Transverse colon (tissue), 4 donors: ENCODE measurements around the gene HS3ST2. TPM values are rescaled to one million over a fixed set of nuclear protein-coding genes. Genes with fewer than 3 reads are reported as not detected.

Source experiments
- DNase-seq: peaks from one replicate; pipeline ENCODE4 v3.0.0-alpha.2; 2019
- H3K27ac ChIP-seq, 4 donors: fragments of 200-600 bp; sonication (generic); 2 replicates each; pipeline ENCODE4 v1.5.1; 2016 to 2018; ENCODE audit warnings: inconsistent platforms in 4 of 4
- H3K27me3 ChIP-seq: fragments of 200-600 bp; sonication (generic); 2 replicates; pipeline ENCODE4 v1.5.1; 2017; ENCODE audit warnings: inconsistent platforms
- H3K36me3 ChIP-seq, 4 donors: fragments of 200-600 bp; sonication (generic); 2 replicates each; pipeline ENCODE4 v1.5.1; 2017 to 2019; ENCODE audit warnings: inconsistent platforms in 4 of 4
- H3K4me1 ChIP-seq, 4 donors: fragments of 200-600 bp; sonication (generic); 2 replicates each; pipeline ENCODE4 v1.5.1; 2017 to 2020; ENCODE audit warnings: inconsistent platforms in 4 of 4
- H3K4me3 ChIP-seq, 4 donors: fragments of 200-600 bp; sonication (generic); 1 replicate in 1 of 4; 2 replicates in 3 of 4; pipeline versions ENCODE4 v1.5.1 to v1.6.1; 2017 to 2019; ENCODE audit warnings: inconsistent platforms in 4 of 4
- H3K9me3 ChIP-seq, 2 donors: fragments of 200-600 bp; sonication (generic); 2 replicates each; pipeline ENCODE4 v1.5.1; 2017 to 2019; ENCODE audit warnings: inconsistent platforms in 2 of 2
- EP300 ChIP-seq: sonication (generic); formaldehyde crosslinking; IDR thresholded peaks from one replicate; pipeline ENCODE4 v1.6.1; 2017; ENCODE audit warnings: antibody characterized with exemption, low read depth
- POLR2A ChIP-seq: fragments of 450-650 bp; IDR thresholded peaks from one replicate; pipeline ENCODE4 v1.6.1; 2016; ENCODE audit warnings: antibody characterized with exemption, mild to moderate bottlenecking, moderate library complexity
- POLR2AphosphoS5 ChIP-seq, 3 donors: sonication (generic); formaldehyde crosslinking; IDR thresholded peaks; one replicate each; pipeline ENCODE4 v1.6.1; 2016; ENCODE audit warnings: antibody characterized with exemption in 3 of 3
- WGBS, 2 donors: methylation state at CpG; one replicate each; pipeline ENCODE4 v1.1.5; 2018; ENCODE audit warnings: low coverage in 1 of 2; 5-methylcytosine and 5-hydroxymethylcytosine counted together
- in situ Hi-C, 4 donors: fragments of 200-750 bp; cut with MboI; loops; one replicate each; pipeline versions ENCODE4 v1.15.0 to v1.15.1; 2017; ENCODE audit warnings: low sequenced_read_pairs in 3 of 4, low pct_ligation_motif_present in 1 of 4, low pct_unique_long_range_greater_than_20kb in 1 of 4
- intact Hi-C: fragments of 100-400 bp; cut with DNase I; formaldehyde crosslinking; loops from one replicate; pipeline ENCODE4 v1.15.1; 2023; ENCODE audit warnings: low total_unique reads
- total RNA-seq, 4 donors: library from RNA; depleted of rRNA; stranded (reverse); fragments of >200 nt; gene quantifications; one replicate each; pipeline ENCODE4 v1.1.0, GENCODE V29; 2016
- TF ChIP-seq, protein P1 (sequence below), 5 experiments: fragments of 200-600 bp in 3 of 5; fragments of 450-650 bp in 2 of 5; sonication (generic) in 3 of 5; IDR thresholded peaks; 1 replicate in 2 of 5; 2 replicates in 3 of 5; pipeline ENCODE4 v1.5.1; 2016 to 2017; ENCODE audit warnings: antibody characterized with exemption in 5 of 5, inconsistent platforms in 3 of 5, mild to moderate bottlenecking in 2 of 5, moderate library complexity in 1 of 5

Gene HS3ST2
- total RNA-seq, 4 donors from 2014 or later = 0.32 to 4.5 (median 2.2) TPM

DNA sequence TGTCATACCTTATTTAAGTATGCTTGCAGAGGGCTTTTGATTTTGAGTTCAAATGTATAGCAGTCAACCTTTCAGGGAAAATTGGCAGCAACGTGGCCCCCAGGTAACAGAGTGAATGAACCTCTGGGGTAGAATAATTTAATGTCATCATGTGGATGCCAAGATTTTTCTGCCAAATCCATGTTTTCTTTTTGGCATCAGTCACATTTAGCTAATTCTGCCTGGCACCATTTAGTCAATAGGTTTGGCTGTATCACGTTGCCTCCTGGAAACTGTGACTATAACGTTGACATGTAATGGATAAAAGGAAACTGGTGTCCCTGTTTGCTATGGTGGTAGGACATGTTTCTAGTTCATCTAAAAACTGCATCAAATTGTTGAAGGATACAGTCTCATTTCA, 115.5 kb downstream of the HS3ST2 start:
- in situ Hi-C loops (no loop called here), intact Hi-C loops (no loop called here)

DNA sequence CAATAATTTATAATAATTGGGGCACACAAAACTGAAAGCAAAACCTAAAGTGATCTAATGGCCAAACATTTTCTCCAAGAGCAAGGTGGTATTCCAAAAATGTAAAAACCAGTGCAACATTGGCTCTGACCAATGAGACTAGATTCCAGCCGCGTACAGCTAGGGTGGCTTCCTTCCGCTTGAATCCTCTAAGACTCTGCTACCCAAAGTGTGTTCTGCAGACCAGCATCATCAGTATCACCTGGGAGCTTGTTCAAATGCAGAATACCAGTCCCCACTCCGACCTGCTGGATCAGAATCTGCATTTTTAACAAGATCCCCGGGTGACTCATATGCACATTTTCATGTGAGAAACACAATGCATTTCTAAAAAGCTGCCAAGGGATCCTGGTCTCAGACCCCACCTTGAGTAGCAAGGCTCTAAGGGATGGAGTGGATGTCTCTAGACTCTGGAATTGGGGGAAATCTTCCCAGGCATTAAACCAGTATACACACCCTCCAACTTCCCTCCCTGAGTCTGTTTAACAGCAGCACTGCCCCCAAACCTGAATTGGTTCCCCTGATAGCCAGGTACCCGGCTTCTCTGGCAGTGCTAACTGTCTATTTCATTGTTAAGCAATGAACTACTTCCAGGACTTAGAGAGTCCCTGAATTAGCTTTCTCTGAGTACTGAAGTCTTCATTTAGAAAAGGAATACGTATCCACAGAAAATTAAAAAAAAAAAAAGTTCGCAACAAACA, 118.2 kb downstream of the HS3ST2 start:
- Histone ChIP-seq H3K27ac (no peak overlapping the region), H3K4me1 (no peaks in the 10 kb centered on the region), H3K4me3 (no peak overlapping the region), H3K9me3 (no peaks in the 10 kb centered on the region), H3K36me3 (no peaks in the 10 kb centered on the region), H3K27me3 (peaks cover 46% of the 10 kb centered on the region)
- no peak for DNase-seq
- TF ChIP-seq POLR2A (no peak), EP300 (no peak), POLR2AphosphoS5 (IDR thresholded peaks at IDR 0.05) (no peak)
- TF ChIP-seq, protein P1, sequence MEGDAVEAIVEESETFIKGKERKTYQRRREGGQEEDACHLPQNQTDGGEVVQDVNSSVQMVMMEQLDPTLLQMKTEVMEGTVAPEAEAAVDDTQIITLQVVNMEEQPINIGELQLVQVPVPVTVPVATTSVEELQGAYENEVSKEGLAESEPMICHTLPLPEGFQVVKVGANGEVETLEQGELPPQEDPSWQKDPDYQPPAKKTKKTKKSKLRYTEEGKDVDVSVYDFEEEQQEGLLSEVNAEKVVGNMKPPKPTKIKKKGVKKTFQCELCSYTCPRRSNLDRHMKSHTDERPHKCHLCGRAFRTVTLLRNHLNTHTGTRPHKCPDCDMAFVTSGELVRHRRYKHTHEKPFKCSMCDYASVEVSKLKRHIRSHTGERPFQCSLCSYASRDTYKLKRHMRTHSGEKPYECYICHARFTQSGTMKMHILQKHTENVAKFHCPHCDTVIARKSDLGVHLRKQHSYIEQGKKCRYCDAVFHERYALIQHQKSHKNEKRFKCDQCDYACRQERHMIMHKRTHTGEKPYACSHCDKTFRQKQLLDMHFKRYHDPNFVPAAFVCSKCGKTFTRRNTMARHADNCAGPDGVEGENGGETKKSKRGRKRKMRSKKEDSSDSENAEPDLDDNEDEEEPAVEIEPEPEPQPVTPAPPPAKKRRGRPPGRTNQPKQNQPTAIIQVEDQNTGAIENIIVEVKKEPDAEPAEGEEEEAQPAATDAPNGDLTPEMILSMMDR (IDR thresholded peaks at IDR 0.05) = no peak
- 46 to 55% methylated on average over 6 to 8 of the region's 8 CpGs for WGBS, 2 donors
- intact Hi-C loops = no loop called here
- in situ Hi-C loops = no loop called here

More for the DNA sequence above, 115.5 kb downstream of the HS3ST2 start:
- TF ChIP-seq EP300 (no peak), POLR2A (no peak), POLR2AphosphoS5 (IDR thresholded peaks at IDR 0.05) (no peak)
- TF ChIP-seq, protein P1 (IDR thresholded peaks at IDR 0.05) = no peak
- Histone ChIP-seq H3K27me3 (peaks cover 53% of the 10 kb centered on the region), H3K27ac (no peak overlapping the region), H3K4me1 (no peaks in the 10 kb centered on the region), H3K9me3 (no peaks in the 10 kb centered on the region), H3K4me3 (no peak overlapping the region), H3K36me3 (no peaks in the 10 kb centered on the region)
- WGBS, 2 donors = 55% methylated on average over 3 of the region's 3 CpGs
- DNase-seq = no peak

DNA sequence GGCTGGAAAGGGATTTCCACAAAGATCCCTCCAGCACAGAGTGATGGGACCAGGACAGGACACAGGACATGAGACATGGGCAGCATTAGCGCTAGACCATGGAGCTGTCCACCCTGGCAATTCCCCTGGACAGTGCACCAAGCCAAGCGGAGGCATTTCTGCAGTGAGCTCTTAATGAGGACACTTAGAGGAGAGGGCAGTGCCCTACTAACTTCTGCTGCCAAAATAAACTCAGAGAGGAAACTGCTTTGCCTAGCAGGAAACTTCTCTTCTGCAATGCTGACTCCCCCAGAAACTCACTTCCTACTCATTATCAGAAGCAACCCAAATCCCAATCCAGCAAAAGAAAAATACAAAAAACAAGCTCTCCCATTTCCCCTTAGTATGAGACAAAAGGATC, 119.2 kb downstream of the HS3ST2 start:
- in situ Hi-C loops = no loop called here
- Histone ChIP-seq H3K4me3 (no peak overlapping the region), H3K9me3 (no peaks in the 10 kb centered on the region), H3K4me1 (no peaks in the 10 kb centered on the region), H3K36me3 (no peaks in the 10 kb centered on the region), H3K27ac (no peak overlapping the region), H3K27me3 (peaks cover 46% of the 10 kb centered on the region)
- intact Hi-C loops = no loop called here
- 43% methylated on average over 2 of the region's 2 CpGs; no CpG with 5 or more reads in 1 of the 2 donors for WGBS, 2 donors
- TF ChIP-seq, protein P1 (IDR thresholded peaks at IDR 0.05) = no peak
- TF ChIP-seq POLR2A = no peak
- no peak for TF ChIP-seq EP300
- no peak for TF ChIP-seq POLR2AphosphoS5 (IDR thresholded peaks at IDR 0.05)
- no peak for DNase-seq

DNA sequence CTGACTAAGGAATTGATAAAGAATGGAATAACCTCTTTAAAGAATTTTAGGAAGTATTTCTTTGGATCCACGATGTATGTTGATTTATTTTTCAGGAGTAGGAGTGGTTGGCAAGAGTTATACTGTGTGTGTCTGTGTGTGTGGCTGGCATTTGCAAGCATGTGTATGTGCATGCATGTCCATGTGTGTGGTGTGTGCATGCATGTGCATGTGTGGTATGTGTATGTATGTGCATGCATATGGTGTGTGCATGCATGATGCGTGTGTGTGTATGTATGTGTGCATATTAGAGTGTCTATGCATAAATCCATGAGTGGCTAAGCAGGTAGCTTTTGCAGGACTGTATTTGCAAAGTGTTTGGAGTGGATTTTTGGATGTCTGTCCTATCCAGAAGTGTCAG, 120.8 kb downstream of the HS3ST2 start:
- Histone ChIP-seq H3K4me3 (no peak overlapping the region), H3K9me3 (no peaks in the 10 kb centered on the region), H3K36me3 (no peaks in the 10 kb centered on the region), H3K27ac (no peak overlapping the region), H3K27me3 (peaks cover 36% of the 10 kb centered on the region), H3K4me1 (no peaks in the 10 kb centered on the region)
- intact Hi-C loops = no loop called here
- TF ChIP-seq, protein P1 (IDR thresholded peaks at IDR 0.05) = no peak
- in situ Hi-C loops = no loop called here
- 78 to 83% methylated on average over 2 of the region's 2 CpGs for WGBS, 2 donors
- no peak for DNase-seq
